PC-3 (cell line): ENCODE measurements around the gene CDC7. TPM values are rescaled to one million over a fixed set of nuclear protein-coding genes. Genes with fewer than 3 reads are reported as not detected.

Source experiments
- ATAC-seq: fragments of 200-7000 bp; cut with Tn5 transposase; 2 replicates; pipeline ENCODE4 v1.9.1; 2020; ENCODE audit warnings: mild to moderate bottlenecking, moderate library complexity
- BruUV-seq: library from RNA; stranded (reverse); fragments of 400-500 nt; replicated peaks from 2 replicates; lab custom pipeline; 2021; lab: Mats Ljungman, UMichigan
- CTCF ChIA-PET: fragments of 300-600 bp; sonication (Branson Sonifier 250); formaldehyde crosslinking; loops from one replicate; lab custom pipeline; 2022; ENCODE audit warnings: antibody characterized with exemption; lab: Charles Lee
- POLR2A ChIA-PET: fragments of 300-600 bp; sonication (Branson Sonifier 250); formaldehyde crosslinking; loops from one replicate; lab custom pipeline; 2022; ENCODE audit warnings: antibody characterized with exemption; ENCODE audit not compliant: unreplicated experiment; lab: Charles Lee
- DNase-seq: peaks from one replicate; pipeline ENCODE4 v3.0.0-alpha.2; 2015
- H2AFZ ChIP-seq: fragments of 300-600 bp; sonication (generic); 2 replicates; pipeline ENCODE4 v1.6.0; 2016; ENCODE audit warnings: antibody characterized with exemption, low read length
- H3F3A ChIP-seq: fragments of 300-600 bp; sonication (generic); one replicate; pipeline ENCODE4 v1.6.0; 2017; ENCODE audit warnings: antibody characterized with exemption, low read length, control low read depth, mild to moderate bottlenecking; ENCODE audit not compliant: unreplicated experiment
- H3K27ac ChIP-seq: fragments of 300-600 bp; sonication (generic); 2 replicates; pipeline ENCODE4 v1.5.1; 2016; ENCODE audit warnings: mild to moderate bottlenecking, low read length
- H3K27me3 ChIP-seq: fragments of 300-600 bp; sonication (generic); 2 replicates; pipeline ENCODE4 v1.6.1; 2016; ENCODE audit warnings: low read length, mixed read lengths
- H3K36me3 ChIP-seq: fragments of 300-600 bp; sonication (generic); 2 replicates; pipeline ENCODE4 v1.6.1; 2016; ENCODE audit warnings: low read depth, mixed run types, low read length, mixed read lengths
- H3K4me1 ChIP-seq: fragments of 300-600 bp; sonication (generic); 2 replicates; pipeline ENCODE4 v1.5.1; 2016; ENCODE audit warnings: low read length; ENCODE audit not compliant: insufficient read depth
- H3K4me2 ChIP-seq: fragments of 300-600 bp; sonication (generic); 2 replicates; pipeline ENCODE4 v1.6.0; 2016; ENCODE audit warnings: low read length
- H3K4me3 ChIP-seq: fragments of 300-600 bp; sonication (generic); 2 replicates; pipeline ENCODE4 v1.5.1; 2016; ENCODE audit warnings: mild to moderate bottlenecking, low read length, mixed read lengths
- H3K79me2 ChIP-seq: fragments of 300-600 bp; sonication (generic); 2 replicates; pipeline ENCODE4 v1.6.1; 2017; ENCODE audit warnings: low read length, mixed read lengths
- H3K9ac ChIP-seq: fragments of 300-600 bp; sonication (generic); 2 replicates; pipeline ENCODE4 v1.6.0; 2016; ENCODE audit warnings: mild to moderate bottlenecking, low read length
- H3K9me2 ChIP-seq: fragments of 300-600 bp; sonication (generic); replicated peaks from 2 replicates; pipeline ENCODE4 v1.6.1; 2016; ENCODE audit warnings: mixed run types, low read length, mixed read lengths
- H3K9me3 ChIP-seq: fragments of 300-600 bp; sonication (generic); 2 replicates; pipeline ENCODE4 v1.6.1; 2016; ENCODE audit warnings: low read length, mixed read lengths
- H4K20me1 ChIP-seq: fragments of 300-600 bp; sonication (generic); 2 replicates; pipeline ENCODE4 v1.6.1; 2016; ENCODE audit warnings: low read length, mixed read lengths
- CTCF ChIP-seq: fragments of 300-600 bp; sonication (generic); conservative IDR thresholded peaks from 2 replicates; pipeline ENCODE4 v1.5.1; 2017; ENCODE audit warnings: antibody characterized with exemption, low read depth, mild to moderate bottlenecking, low read length
- EZH2 ChIP-seq: fragments of 300-600 bp; sonication (generic); IDR thresholded peaks from one replicate; pipeline ENCODE4 v1.6.1; 2017; ENCODE audit warnings: antibody characterized with exemption, mild to moderate bottlenecking, low read length; ENCODE audit not compliant: unreplicated experiment
- EZH2phosphoT487 ChIP-seq: fragments of 300-600 bp; sonication (generic); IDR thresholded peaks from 2 replicates; pipeline ENCODE4 v1.6.1; 2018; ENCODE audit warnings: mild to moderate bottlenecking, antibody characterized with exemption, low read length, borderline replicate concordance
- intact Hi-C: fragments of 100-400 bp; cut with micrococcal nuclease; formaldehyde crosslinking; loops from 2 replicates; pipeline ENCODE4 v1.9.0; 2023
- total RNA-seq: library from RNA; depleted of rRNA; stranded (reverse); fragments of >200 nt; gene quantifications from 2 replicates; pipeline ENCODE4 v1.2.3, GENCODE V29; 2014

Gene CDC7
- total RNA-seq, 1 experiment from 2014 or later, result 10.0 TPM

- Histone ChIP-seq H2AFZ (peak overlapping the region; percentile 93), H3K9me2 (no peaks in the 10 kb centered on the region), H4K20me1 (no peaks in the 10 kb centered on the region), H3K36me3 (no peaks in the 10 kb centered on the region), H3K27me3 (no peaks in the 10 kb centered on the region), H3K4me2 (peak overlapping the region; percentile 89), H3K9ac (peak overlapping the region; percentile 95), H3K4me3 (peak overlapping the region; percentile 78), H3K4me1 (peaks cover 27% of the 10 kb centered on the region), H3F3A (no peaks in the 10 kb centered on the region), H3K79me2 (peaks cover 49% of the 10 kb centered on the region), H3K27ac (peak overlapping the region; percentile 90; the same call in 1 of the 2 replicates), H3K9me3 (no peaks in the 10 kb centered on the region)
- BruUV-seq, result TSS peak; percentile 41
- POLR2A ChIA-PET, result interaction anchor here (0.7 kb wide), 1 partner anchor 529 kb away, joined by 7 read pairs; no protein-coding TSS in a partner anchor
- intact Hi-C loops, result loop anchor here (2.0 to 10.0 kb wide), 3 partner anchors 61 to 793 kb away; partner anchors contain the start of genes GLMN and RPAP2
- DNase-seq (peak; percentile 3), ATAC-seq (no peak)
- CTCF ChIA-PET, result interaction anchor here (0.5 to 1.2 kb wide), 3 partner anchors 27 to 433 kb away, joined by 3 to 4 read pairs (median 3); no protein-coding TSS in a partner anchor
- TF ChIP-seq CTCF (no peak), EZH2 (no peak), EZH2phosphoT487 (no peak)
These were observed 1.5 kb downstream of the CDC7 start for GRCh38 chr1:91501971-91502671.

GRCh38 chr1:91502672-91503184 lies 2.1 kb downstream of the CDC7 start:
- H3K27ac ChIP-seq, result no peak overlapping the region
- ChIA-PET CTCF (interaction anchor here (0.5 to 0.6 kb wide), 2 partner anchors 26 to 432 kb away, joined by 3 read pairs; no protein-coding TSS in a partner anchor), POLR2A (interaction anchor here (0.7 kb wide), 1 partner anchor 528 kb away, joined by 7 read pairs; no protein-coding TSS in a partner anchor)
- peaks cover 49% of the 10 kb centered on the region for H3K79me2 ChIP-seq
- no TSS peak for BruUV-seq
- TF ChIP-seq CTCF (peak; percentile 43; the same call in 1 of the 2 replicates), EZH2 (no peak), EZH2phosphoT487 (no peak)
- intact Hi-C loops, result loop anchor here (10.0 kb wide), 1 partner anchor 792 kb away; the partner anchor contains the start of genes GLMN and RPAP2
- H4K20me1 ChIP-seq, result no peaks in the 10 kb centered on the region
- H3K36me3 ChIP-seq, result no peaks in the 10 kb centered on the region
- peak overlapping the region; percentile 89 for H3K4me2 ChIP-seq
- H3K9ac ChIP-seq, result peak overlapping the region; percentile 95; the same call in 1 of the 2 replicates
- no peaks in the 10 kb centered on the region for H3F3A ChIP-seq
- no peaks in the 10 kb centered on the region for H3K27me3 ChIP-seq
- H3K4me3 ChIP-seq, result peak overlapping the region; percentile 78
- peaks cover 27% of the 10 kb centered on the region for H3K4me1 ChIP-seq
- no peaks in the 10 kb centered on the region for H3K9me2 ChIP-seq
- H3K9me3 ChIP-seq, result no peaks in the 10 kb centered on the region
- no peak overlapping the region for H2AFZ ChIP-seq
- DNase-seq (peak; percentile 33), ATAC-seq (peak; percentile 17; the same call in 1 of the 2 replicates)
